HuH-7.5 (cell line): ENCODE results near the gene RNF207.

Source experiments
- DNase-seq: peaks from one replicate; pipeline ENCODE4 v3.0.0; 2011; ENCODE audit warnings: low spot score

The RNF207 gene

GRCh38 chr1:6205849-6206519 is at the start of gene RNF207:
TSS of gene RNF207 (plus strand) at chr1:6206119. CDS start at chr1:6206536, 417 bp downstream.
- DNase-seq, result peak; percentile 96

- no peak for DNase-seq
These were observed 48.8 kb upstream of the RNF207 start for GRCh38 chr1:6157132-6157527.

GRCh38 chr1:6157528-6158174 is 48.3 kb upstream of the RNF207 start:
- DNase-seq, result peak; percentile 82

GRCh38 chr1:6158181-6158580 is 47.7 kb upstream of the RNF207 start:
- no peak for DNase-seq

GRCh38 chr1:6162341-6162740 is 43.6 kb upstream of the RNF207 start:
- no peak for DNase-seq

- DNase-seq, result no peak
These were observed 43.1 kb upstream of the RNF207 start for GRCh38 chr1:6162773-6163172.

- no peak for DNase-seq
These were observed 42.5 kb upstream of the RNF207 start for GRCh38 chr1:6163191-6163972.

- DNase-seq, result no peak
These were observed 41.8 kb upstream of the RNF207 start for GRCh38 chr1:6163973-6164617.

- DNase-seq, result no peak
These were observed 40.9 kb upstream of the RNF207 start for GRCh38 chr1:6165027-6165426.

GRCh38 chr1:6165441-6165985 is 40.4 kb upstream of the RNF207 start:
- no peak for DNase-seq

GRCh38 chr1:6166221-6166620 is 39.7 kb upstream of the RNF207 start:
- no peak for DNase-seq

GRCh38 chr1:6166655-6167390 is 39.1 kb upstream of the RNF207 start:
- no peak for DNase-seq

GRCh38 chr1:6167391-6168303 is 38.3 kb upstream of the RNF207 start:
- no peak for DNase-seq

- DNase-seq, result no peak
These were observed 36.9 kb upstream of the RNF207 start for GRCh38 chr1:6168947-6169586.

GRCh38 chr1:6170116-6170741 is 35.7 kb upstream of the RNF207 start:
- no peak for DNase-seq

GRCh38 chr1:6170742-6171201 is 35.1 kb upstream of the RNF207 start:
- DNase-seq, result no peak

GRCh38 chr1:6171548-6172124 is 34.3 kb upstream of the RNF207 start:
- DNase-seq, result no peak

GRCh38 chr1:6172549-6172948 is 33.4 kb upstream of the RNF207 start:
- DNase-seq, result no peak
